Middle frontal gyrus (tissue), 1 donor: ENCODE data around the gene GPR146.
"Not testable (repeated sequence)": the region's sequence is repeated elsewhere in the genome, so short reads cannot be mapped to it uniquely, and the experiment has no call there.

Experiments used
- DNase-seq: peaks from one replicate; pipeline ENCODE4 v3.0.0-alpha.2; 2015; ENCODE audit warnings: low spot score; ENCODE audit errors: extremely low spot score

GPR146 gene

GRCh38 chr7:1044189-1045068 lies at the start of gene GPR146:
GPR146 (plus strand) TSS chr7:1044546; CDS start chr7:1057516, 12,970 bp downstream.
- DNase-seq: peak; percentile 78

GRCh38 chr7:994592-995308 lies 49.6 kb upstream of the GPR146 start:
- DNase-seq: no peak

GRCh38 chr7:995571-995970 lies 48.8 kb upstream of the GPR146 start:
- no peak for DNase-seq

GRCh38 chr7:996079-996872 lies 48.1 kb upstream of the GPR146 start:
- DNase-seq: no peak

GRCh38 chr7:997404-998395 lies 46.6 kb upstream of the GPR146 start:
- DNase-seq: no peak

- no peak for DNase-seq
These were observed 45.0 kb upstream of the GPR146 start for GRCh38 chr7:999149-999879.

- no peak for DNase-seq
These were observed 44.1 kb upstream of the GPR146 start for GRCh38 chr7:999941-1000935.

- DNase-seq: not testable (repeated sequence)
These were observed 43.1 kb upstream of the GPR146 start for GRCh38 chr7:1001069-1001770.

- DNase-seq: not testable (repeated sequence)
These were observed 42.3 kb upstream of the GPR146 start for GRCh38 chr7:1002026-1002425.

- not testable (repeated sequence) for DNase-seq
These were observed 41.9 kb upstream of the GPR146 start for GRCh38 chr7:1002445-1002844.

- DNase-seq: no peak
These were observed 40.1 kb upstream of the GPR146 start for GRCh38 chr7:1004018-1004852.

GRCh38 chr7:1005303-1005702 lies 39.0 kb upstream of the GPR146 start:
- DNase-seq: no peak

- DNase-seq: no peak
These were observed 36.4 kb upstream of the GPR146 start for GRCh38 chr7:1007901-1008300.

- no peak for DNase-seq
These were observed 35.5 kb upstream of the GPR146 start for GRCh38 chr7:1008733-1009363.

GRCh38 chr7:1009747-1010146 lies 34.6 kb upstream of the GPR146 start:
- no peak for DNase-seq

- no peak for DNase-seq
These were observed 34.1 kb upstream of the GPR146 start for GRCh38 chr7:1010226-1010625.
